ENCODE data around the gene CSRP2.
A peak's percentile ranks its signal among the peaks of the same experiment; 100 is the strongest.

CSRP2 gene

GRCh38 chr12:76878899-76879709, at the start of gene CSRP2:
Gene CSRP2 (minus strand): TSS chr12:76879019. CDS start chr12:76866260, 12,759 bp downstream.
- peak; percentile 81 for DNase-seq

- DNase-seq = peak; percentile 71
Observed at GRCh38 chr12:76927170-76927784, 48.5 kb upstream of the CSRP2 start.

- DNase-seq = no peak
Observed at GRCh38 chr12:76925135-76925534, 46.3 kb upstream of the CSRP2 start.

GRCh38 chr12:76922866-76923265, 44.0 kb upstream of the CSRP2 start:
- no peak for DNase-seq

GRCh38 chr12:76921891-76922664, 43.3 kb upstream of the CSRP2 start:
- DNase-seq = no peak

DNA sequence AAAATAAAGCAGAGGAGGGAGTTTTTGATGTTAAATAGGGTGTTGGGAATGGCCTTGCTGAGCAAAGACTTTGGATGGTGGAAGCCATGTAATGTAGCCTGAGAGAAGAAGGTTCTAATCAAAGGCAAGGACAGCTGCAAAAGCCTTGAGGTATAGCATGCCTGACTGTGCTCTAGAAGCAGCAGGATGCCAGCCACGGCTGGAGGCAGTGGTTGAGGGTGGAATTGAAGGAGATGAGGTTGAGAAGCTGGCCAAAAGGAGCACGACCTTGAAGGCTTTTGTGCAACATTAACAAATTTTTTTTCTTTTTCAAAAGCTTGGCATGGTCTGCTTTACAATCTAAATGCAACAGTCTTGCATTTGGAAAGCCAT, 42.3 kb upstream of the CSRP2 start:
- DNase-seq = no peak

- DNase-seq = no peak
Observed at GRCh38 chr12:76920172-76921099, 41.6 kb upstream of the CSRP2 start.

DNA sequence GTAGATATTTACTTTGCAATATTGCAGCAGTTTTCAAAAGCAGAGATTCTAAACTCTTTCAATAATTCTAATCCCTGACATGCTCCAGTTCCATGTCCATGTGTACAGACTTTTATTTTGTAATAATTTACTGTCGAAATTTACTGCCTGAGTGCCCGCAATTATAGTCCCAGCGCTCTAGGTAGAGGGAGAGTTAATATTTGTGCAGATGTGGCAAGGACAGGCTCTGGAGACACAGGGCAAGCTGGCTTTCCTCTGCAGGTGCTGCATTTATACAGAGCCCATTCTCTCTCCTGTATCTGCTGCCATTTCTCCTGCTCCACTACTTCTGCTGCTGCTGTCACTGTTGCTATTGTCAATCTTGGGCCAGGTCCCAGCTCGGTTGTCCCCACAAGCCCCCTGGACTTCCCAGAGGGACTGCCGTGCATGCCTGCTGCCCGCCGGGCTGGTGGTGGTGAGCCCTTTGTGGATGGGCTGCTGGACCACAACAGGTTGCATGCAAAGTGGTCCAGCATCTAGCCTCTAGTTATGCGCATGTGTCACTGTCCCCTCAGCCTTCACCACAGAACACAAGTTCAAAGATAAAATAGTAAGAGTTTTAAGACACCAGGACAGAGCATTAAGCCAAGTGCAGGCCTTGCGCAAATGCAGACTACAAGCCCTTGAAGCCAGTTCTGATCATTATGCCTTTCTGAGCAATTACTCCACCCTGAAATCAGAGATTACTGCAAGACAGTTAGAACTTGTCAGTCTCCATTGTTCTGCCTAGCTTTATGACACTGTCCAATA, 40.8 kb upstream of the CSRP2 start:
- DNase-seq = no peak

DNA sequence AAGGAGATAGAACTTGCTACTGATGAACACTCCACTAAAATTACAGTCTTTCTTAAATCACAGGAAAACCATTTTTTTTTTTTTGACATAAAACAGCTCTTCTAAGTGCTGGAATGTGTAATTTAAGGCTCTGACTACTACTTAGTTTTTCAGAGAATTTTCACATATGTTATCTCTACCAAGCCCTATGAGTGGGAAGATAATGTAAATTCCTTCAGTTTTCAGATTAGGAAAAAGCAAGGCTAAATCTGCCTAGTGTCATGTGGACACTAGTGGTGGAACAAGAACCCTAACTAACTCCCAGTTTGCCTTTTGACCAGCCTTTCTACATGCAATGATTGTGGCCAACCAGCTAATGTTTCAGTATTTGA, 37.3 kb upstream of the CSRP2 start:
- no peak for DNase-seq

DNA sequence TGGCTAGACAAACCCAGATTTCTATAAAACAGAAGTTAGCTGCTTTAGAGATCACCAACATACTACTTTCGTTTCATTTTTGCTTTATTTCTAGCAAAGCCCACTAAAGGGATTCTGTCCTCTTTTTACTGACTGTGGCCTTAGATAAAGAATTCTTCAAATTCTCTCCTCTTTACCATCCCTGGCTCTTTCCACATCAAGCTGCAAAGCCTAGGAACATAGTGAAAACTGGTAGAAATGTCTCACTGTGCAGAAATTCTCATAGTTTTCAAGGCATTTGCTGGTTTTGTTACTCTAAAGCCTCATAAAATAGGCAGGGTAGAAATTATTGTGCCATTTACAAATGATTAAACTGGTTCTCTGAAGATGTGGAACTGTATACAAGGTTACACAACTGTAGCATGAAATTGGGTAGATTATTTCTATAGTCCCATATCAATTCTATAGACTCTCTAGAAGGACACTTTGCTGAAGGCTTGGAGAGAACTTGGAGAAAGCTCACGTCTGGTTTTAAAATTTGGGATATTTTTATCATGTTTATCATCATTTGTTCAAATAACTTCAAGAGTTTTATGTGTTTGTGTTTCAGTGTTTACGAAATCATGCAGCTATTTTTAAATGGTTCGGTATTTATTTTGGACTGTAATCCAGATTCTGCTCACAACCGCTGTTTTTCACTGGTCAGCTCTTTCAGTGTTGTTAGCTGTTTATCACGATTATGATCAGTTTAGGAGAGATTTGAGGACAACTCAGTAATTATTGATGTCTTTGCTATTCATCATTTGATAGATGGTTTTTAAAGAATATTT, 36.7 kb upstream of the CSRP2 start:
- DNase-seq = no peak

DNA sequence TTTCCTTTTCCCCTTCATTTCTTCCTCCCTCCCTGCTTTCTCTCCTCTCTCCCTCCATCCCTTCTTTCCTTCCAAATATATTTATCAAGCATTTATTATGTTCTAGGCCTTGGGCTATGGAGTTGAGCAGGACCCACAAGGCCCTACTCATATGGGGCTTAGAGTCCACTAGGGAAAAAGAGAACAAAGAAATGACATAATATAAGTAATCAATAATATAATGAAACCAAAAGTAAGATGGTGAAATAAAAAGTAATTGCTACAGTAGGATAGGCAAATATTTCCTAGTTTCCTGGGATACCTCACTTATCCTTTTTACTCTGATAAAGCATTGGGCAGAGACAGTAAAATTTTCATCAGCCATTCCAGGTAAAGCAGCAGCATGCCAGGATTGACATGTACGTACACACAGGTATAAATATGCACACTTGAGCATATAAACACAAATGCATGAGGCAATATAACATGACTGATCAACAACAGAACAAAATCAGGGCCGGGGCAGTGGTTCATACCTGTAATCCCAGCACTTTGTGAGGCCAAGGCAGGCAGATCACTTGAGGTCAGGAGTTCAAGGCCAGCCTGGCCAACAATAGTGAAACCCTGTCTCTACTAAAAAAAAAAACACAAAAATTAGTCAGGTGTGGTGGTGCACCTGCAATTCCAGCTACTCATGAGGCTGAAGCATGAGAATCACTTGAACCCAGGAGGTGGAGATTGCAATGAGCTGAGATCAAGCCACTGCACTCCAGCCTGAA, 35.5 kb upstream of the CSRP2 start:
- DNase-seq = no peak

DNA sequence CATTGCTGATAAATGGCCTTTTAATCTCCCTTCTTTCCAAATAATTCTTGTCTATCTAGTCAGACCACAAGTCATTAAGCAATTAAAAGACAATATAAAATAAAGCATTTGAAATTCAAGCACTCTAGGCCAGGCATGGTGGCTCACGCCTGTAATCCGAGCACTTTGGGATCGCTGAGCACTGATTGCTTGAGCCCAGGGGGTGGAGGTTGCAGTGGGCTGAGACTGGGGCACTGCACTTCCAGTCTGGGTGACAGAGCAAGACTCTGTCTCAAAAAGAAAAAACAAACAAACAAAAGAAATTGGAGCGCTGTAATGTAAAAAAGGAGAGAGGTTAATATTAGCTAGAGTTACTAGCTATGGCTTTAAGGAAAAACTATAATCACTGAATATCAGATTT, 30.5 kb upstream of the CSRP2 start:
- DNase-seq = no peak

DNA sequence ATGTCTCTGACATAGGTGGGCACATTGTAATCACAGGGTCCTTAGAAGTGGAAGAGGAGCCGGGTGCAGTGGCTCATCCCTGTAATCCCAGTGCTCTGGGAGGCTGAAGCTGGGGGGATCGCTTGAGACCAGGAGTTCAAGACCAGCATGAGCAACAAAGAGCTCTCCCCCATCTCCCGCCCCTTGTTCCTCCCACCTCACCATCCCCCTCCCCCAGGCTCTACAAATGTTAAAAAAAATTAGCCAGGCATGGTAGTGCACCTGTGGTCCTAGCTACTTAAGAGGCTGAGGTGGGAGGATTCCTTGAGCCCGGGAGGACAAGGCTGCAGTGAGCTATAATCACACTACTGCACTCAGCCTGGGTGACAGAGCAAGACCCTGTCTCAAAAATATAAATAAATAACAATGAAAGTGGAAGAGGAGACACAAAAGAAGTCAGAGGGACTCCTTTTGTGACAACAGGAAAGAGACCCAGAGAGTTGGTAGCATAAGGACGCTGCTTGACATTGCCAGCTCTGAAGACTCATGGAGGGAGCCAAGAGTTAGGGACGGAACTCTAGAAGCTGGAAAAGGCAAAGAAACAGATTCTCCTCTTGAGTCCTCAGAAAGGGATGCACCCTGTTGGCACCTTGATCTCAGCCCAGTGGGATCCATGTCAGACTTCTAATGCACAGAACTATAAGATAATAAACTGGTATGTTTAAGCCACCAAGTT, 29.6 kb upstream of the CSRP2 start:
- DNase-seq = no peak

DNA sequence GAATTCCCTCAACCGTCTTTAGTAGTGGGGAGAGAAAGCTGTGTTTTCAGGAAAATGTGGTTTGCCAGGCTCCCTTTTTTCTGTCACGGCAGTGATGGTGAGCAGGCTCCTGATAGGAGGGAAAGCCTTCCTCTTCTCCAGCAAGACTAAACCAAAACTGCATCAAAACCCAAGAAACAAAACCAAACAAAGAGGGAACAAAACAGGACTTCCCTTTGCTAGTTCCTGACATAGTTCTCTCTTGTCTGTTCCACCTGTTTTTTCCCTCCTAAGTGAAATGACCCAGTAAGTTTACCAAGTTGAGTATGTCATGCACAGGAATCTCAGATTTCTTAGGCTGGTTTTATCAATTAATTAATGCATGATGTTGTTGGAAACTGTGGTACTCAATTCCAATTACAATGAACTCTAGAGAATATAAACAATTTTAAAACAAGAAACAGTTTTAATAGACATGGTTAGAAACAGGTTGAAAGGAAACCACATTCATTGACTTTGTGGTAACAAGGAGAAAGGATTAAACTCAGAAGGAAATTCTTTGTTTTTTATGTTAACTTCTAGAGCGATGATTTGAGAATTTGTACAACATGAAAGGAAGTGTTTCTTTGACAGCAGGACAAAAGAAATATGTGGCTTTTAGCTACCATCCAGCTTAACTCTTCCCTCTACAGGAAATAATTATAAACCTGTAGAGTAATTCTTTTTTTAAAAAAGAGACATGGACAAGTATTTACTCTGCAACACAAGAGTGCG, 23.0 kb upstream of the CSRP2 start:
- no peak for DNase-seq

DNA sequence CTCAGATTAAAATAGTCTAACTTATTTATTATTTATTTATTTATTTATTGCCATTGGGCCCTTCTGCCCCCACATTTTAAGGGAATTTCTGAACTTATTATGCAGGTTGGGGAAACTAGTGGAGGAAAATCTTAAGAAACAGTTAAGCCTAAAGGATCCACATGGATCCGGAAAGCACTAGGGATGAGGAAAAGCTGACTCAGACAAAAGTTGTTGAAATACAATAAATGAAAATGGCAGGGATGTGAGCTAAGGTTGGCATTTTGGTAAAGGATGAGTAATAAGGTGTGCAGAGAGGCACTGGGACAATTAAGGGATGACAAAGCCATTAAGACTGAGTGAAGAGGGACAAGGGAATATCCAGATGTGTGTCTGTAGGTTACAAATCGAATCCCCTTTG, 20.7 kb upstream of the CSRP2 start:
- no peak for DNase-seq

DNA sequence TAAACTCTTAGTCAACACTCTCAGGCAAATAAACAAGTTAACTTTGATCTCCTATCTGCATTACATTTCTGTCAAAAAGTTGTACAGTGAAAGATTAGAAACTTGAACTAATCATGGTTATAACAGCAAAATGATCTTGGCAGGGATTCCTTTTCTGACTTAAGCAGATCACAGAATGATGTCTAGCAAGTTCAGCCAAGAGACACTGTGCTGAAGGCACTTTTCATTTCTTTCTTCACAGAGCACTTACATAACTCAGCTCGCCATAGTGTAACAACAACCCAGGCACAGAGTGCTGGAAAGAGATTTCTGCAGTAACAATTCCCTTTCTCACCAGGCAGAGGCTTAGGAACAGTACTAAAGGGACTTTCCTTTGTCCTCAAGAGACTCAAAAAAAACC, 19.6 kb upstream of the CSRP2 start:
- DNase-seq = no peak

DNA sequence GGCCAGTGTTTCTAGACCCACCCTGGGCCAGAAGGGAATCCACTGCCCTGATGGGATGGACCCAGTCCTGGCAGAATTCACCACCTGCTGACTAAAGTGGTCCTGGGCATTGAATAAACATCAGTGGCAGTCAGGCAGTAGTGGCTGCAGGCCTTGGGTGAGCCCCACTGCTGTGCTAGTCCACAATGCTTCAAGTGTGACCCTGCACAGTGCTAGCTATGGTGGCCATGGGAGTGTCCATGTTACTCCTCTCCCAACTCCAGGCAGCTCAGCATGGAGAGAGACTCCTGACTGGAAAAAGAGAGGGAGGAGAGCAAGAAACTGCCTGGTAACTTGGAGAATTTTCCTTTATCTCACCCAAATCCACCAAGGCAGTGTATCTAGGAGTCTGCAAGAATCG, 17.5 kb upstream of the CSRP2 start:
- no peak for DNase-seq

DNA sequence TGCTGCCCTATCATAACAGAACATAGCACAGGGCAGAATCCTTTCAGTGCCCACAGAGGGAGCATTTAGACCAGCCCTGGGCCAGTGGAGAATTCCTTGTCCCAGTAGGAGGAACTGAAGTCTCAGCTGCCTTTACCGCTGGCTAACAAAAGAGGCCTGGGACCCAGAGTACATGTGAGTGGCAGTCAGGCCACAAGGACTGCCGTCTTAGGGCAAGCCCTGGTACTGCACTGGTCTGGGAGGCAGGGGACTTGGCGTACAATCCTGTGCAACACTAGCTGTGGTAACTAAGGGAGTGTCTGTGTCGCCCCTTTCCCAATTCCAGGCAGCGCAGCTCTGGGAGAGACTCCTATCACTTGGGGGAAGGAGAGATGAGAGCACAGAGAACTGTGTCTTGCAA, 17.0 kb upstream of the CSRP2 start:
- DNase-seq = no peak

- no peak for DNase-seq
Observed at GRCh38 chr12:76891609-76892008, 12.8 kb upstream of the CSRP2 start.

All from NCI-H1694 (cell line).